Measurements from ENCODE around the gene LEP.

The LEP gene

DNA sequence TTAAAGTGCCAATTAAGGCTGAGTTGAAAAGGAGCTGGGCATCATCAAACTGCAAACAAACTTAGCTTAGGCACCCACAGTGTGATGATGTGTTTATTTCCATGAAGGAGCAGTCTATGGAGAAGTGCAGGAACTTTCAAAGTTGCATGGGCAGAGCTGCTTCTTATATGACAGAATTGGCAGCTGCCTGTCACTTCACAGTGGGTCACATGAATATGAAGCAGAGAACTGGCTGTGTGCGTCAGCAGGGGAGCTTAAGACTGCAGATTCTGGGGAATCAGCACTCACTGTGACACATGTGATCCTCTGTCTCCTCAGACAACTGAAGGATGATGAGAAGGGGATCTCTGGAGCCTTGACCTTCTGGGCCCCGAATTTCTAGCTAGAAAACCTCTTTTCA, 66.0 kb downstream of the LEP start:
- TF ChIP-seq, protein P1, sequence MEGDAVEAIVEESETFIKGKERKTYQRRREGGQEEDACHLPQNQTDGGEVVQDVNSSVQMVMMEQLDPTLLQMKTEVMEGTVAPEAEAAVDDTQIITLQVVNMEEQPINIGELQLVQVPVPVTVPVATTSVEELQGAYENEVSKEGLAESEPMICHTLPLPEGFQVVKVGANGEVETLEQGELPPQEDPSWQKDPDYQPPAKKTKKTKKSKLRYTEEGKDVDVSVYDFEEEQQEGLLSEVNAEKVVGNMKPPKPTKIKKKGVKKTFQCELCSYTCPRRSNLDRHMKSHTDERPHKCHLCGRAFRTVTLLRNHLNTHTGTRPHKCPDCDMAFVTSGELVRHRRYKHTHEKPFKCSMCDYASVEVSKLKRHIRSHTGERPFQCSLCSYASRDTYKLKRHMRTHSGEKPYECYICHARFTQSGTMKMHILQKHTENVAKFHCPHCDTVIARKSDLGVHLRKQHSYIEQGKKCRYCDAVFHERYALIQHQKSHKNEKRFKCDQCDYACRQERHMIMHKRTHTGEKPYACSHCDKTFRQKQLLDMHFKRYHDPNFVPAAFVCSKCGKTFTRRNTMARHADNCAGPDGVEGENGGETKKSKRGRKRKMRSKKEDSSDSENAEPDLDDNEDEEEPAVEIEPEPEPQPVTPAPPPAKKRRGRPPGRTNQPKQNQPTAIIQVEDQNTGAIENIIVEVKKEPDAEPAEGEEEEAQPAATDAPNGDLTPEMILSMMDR (IDR thresholded peaks at IDR 0.05; ENCODE audit: insufficient read depth, missing control alignments) = no peak
- FAIRE-seq (no peak), DNase-seq (ENCODE audit: insufficient read length, low spot score) (no peak)

Measured in D721Med (cell line).